Renal cortical epithelial cell (primary cell): Measurements from ENCODE around the gene CFAP77. TPM values are rescaled to one million over a fixed set of nuclear protein-coding genes. Genes with fewer than 3 reads are reported as not detected.
"Not testable (repeated sequence)": the region's sequence is repeated elsewhere in the genome, so short reads cannot be mapped to it uniquely, and the experiment has no call there.

Experiments used
- DNase-seq: peaks from one replicate; pipeline ENCODE4 v3.0.0-alpha.2; 2011; ENCODE audit warnings: low read depth
- total RNA-seq: library from RNA; depleted of rRNA; stranded (reverse); fragments of >200 nt; gene quantifications from 2 replicates; pipeline ENCODE4 v1.2.3, GENCODE V29; 2014

The CFAP77 gene
- total RNA-seq, 1 donor from 2014 or later, result 0.10 TPM

DNA sequence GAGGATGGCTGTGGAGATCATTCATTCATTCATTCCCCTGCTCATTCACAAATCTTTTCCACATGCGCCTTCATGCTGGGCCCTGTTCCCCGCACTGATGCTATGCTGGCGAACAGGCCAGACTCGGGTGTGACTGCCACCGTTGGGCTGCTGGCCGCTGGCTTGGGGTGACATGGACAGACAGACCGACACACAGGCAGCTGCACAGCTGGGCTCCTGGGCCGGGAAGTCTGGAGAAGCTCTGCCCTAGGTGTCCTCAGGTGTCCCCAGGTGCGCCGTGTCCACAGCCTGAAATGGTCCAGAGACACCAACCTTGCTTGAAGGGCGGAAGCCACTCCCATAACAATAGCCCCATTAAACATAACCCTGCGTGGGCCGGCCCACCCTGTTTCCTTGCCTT lies 137.4 kb downstream of the CFAP77 start:
- no peak for DNase-seq

DNA sequence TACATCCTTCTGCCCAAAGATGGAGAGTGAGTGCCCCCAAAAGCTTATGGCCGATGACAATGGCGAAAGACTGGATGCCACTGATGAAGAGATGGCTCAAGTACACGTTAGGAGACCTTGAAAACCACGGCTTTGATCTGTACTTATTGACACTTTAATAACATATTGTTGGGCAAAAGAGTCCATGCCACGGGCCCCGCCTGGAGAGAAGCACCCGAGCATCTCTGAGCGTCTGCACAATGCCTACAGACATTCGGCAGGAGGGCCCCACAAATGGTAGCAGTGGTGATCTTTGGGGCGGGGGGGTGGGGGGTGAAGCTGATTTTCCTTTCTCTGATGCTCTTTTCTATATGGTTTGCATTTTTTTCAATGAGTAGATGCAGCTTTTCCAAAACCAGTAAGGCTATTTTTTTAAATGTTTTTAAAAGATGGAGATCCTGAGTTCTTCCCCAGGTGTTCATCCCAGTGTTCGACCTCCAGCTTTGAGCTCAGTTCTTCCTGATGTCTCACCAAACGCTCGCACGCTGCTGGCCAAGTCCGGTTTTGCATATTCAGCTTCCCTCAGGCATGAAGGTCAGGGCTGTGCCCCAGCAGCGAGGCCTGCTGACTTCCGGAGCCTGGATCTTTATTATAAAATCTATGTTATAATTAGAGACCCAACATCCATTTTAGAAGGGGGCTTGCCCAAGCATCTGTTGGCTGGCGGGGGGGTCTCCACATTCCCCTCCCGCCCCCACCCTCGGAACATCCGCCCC lies 138.1 kb downstream of the CFAP77 start:
- no peak for DNase-seq

DNA sequence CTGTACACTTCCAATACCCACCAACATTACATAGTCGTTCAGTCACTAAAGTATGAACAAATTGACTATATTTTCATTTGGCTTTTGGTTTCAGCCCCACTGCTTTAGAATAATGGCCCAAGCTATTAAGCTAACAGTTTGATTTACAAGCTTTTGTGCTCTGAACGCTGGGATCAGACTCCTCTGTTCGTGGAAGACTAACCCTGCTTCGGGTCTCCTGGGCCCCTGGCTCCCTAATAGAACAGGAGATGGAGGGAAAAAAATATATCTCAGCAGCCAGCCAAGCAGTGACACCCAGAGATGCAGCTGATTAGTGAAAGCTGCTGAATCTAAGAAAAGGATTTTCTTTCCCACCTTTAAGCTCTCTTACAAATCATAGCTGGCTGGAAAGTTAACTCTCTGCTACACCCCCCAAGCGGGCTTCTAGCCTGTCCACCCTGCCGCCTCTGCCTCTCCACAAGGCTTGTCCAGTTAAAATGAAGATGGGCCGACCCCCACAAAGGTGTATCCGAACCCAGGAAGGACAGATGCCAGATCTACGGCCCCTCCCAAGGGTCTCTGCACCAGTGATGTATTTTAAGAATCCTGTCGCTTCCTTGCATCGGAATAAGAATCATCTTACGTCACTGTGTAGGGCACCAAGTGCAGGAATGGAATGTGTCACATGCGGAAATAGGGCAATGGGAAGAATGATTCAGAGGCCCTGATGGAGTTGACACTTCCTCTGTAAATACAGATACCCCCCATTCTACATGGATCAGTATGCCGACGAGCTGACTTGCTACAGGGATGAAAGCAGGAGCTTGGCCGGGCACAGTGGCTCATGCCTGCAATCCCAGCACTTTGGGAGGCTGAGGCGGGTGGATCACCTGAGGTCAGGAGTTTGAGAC lies 139.0 kb downstream of the CFAP77 start:
- DNase-seq, result peak; percentile 14

DNA sequence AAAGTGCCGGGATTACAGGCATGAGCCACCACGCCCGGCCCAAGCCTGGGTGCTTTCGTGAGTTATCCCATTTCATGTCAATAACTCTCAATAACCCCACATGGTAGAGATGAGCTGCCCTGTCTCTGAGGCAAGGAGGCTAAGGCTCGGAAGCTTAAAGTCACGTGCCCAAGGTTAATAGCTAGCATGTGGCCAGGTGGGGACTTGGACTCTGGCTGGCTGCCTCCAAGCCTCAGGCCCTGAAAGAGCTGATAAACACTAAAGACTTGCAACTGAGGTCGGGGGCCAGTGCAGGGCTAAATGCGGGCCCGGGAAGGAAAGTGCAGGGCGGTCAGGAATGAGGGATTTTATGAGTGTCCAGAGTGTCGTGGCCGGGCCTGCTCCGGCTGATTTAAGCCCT lies 141.5 kb downstream of the CFAP77 start:
- DNase-seq, result no peak

DNA sequence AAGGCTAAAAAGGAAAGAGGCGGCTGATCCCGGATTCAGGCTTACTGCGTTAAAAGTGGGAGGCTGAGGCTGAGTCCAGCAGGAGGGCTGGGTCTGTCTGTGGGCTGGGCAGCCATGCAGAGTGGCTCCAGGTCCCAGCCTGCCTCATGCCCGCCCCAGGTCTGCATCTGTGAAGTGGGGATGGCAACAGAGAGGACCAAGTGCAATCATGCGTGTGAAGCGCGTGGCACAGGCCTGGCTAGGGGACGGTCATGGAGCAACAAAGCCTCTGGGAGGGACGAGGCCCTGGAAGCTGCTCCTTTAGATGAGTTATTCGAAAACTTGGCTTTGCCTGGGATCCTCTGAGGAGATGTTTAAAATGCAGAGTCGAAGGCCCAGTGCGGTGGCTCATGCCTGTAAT lies 142.0 kb downstream of the CFAP77 start:
- DNase-seq, result no peak

DNA sequence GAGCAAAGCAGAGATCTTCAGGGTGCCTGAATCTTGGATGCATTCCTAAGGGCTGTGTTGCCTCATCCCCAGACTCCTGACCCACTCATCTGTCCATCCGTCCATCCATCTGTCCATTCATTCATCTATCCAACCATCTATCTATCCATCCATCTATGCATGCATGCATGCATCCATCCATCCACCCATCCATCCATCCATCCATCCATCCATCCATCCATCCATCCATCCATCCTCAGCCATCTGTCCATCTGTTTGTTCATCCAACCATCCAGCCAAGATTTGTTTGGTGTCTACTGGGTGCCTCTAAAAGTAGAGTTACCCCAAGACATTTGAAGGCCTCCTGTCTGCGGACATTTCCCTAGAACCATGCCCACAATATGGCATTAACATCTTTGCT lies 144.7 kb downstream of the CFAP77 start:
- DNase-seq, result no peak

DNA sequence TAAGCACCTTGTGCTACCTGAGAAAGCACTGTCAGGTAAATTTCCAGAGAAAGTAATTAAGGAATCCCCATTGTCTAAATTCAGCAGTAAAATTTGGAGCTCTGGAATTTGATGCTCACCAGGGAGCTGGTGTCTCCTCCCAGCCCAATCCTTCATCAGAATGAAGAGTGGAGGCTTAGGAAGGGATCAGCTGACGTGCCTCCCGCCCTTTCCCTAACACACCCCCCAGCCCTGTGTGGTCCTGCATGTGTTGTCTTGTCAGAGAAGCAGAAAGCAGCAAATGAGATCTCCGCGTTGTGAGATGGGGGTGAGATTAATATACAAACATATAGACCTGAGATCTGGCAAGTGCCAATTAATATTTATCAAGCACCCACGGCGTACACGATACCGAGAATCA lies 145.5 kb downstream of the CFAP77 start:
- DNase-seq, result no peak

DNA sequence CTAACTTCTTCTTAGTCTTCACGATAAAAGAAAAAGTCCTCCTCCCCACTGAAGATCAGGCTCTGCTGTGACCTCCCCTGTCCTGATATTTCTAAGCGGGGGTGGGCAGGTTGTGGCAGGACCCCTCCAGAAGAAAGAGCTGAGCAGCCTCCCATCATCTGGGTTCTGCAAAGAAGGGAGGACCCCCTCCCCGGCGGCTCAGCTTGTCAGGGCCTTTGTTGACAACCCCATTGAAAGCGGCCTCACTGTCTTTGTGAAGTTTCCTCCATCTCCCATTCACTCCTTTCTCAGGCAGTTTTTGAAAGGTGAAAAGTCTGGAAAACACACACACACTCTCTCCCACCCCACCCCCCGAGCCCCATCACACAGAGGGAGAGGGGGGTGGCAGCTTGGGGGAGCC lies 146.2 kb downstream of the CFAP77 start:
- no peak for DNase-seq

DNA sequence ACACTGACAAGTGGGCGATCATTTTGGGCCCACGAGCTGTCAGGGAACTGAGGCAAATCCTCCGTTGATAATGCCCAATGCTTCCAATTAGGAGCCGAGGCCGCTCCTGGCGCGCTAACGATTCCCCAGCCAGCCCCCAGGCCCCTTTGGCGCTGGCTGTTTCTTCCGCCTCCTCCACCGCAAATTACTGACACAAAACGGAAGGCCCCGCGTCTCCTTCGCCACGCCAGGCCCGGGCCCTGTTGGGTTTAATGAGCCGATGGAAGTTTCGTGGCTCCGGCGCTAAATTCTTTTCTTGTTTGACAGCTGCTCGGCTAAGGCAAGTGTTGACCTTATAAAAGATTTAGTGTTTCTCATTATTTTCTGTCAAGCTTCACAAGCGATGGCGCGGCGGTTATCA lies 146.7 kb downstream of the CFAP77 start:
- no peak for DNase-seq

DNA sequence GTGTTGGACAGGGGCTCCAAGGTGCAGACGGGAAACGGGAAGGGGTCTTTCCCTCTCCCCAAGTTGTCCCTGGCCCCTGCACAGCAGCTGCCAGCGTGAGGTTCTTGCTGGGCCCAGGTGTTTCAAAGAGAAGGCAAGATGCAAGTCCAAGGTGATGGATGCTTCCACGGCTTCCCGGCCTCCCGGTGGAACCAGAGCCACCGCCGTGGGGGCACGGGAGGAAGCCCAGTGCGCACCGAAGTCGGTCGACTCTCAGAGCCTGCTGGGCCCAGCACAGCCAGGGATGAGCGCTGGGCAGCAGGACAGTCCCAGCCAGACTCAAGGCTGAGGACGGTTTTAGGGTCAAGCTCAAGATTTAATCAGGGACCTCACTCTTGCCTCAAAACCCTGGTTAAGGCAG lies 147.1 kb downstream of the CFAP77 start:
- no peak for DNase-seq

DNA sequence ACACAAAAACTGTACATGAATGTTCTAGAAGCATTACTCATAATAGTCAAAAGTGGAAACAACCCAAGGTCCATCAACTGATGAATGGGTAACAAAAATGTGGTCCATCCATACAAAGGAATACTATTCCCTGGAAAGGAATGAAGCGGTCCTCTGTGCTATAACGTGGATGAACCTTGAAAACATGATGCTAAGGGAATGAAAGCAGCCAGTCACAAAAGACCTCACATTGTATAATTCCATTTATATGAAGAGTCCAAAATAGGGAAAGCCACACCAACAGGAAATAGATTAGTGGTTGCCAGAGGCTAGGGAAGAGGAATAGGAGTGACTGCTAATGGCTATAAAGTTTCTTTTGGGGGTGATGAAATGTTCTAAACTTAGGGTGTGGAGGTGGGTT lies 149.7 kb downstream of the CFAP77 start:
- no peak for DNase-seq

DNA sequence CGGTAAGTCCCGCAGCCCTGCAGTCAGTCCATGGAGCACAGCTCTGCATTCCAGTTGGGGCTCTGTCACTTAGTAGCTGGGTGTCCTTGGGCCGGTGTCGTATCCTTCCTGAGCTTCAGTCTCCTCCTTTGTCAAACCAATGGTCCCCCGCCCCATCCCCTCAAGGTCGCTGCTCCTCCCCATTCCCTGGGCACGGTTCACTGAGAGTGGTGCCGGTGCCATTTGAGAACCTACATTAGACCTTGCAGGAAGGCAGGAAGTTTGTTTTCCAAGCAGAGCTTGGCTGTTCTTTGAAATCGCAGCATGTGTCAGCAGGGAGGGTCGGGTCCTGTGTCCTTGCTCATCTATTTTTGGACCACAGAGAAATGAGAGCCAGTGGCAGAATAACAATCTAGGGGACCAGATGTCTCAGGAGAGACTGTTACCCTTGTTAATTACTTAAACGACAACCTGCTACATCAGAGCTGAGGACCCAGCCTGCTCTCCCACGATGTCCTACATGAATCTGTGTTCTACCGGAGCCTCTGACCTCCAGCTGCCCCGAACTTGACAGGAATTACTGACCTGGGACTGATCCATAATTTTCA lies 150.7 kb downstream of the CFAP77 start:
- DNase-seq, result no peak

DNA sequence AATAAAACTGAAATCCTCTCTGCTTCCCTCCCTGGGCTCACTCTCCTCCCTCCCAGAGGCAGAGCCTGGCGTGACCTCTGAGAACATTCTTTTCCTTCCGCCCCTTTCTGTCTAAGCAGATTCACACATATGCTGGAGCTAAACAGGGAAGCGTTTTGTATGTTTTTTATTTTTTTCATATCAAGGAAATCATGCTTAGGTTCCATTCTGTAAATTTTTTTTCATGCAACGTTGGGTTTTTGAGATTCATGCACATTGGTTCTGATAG lies 152.2 kb downstream of the CFAP77 start:
- DNase-seq, result no peak

DNA sequence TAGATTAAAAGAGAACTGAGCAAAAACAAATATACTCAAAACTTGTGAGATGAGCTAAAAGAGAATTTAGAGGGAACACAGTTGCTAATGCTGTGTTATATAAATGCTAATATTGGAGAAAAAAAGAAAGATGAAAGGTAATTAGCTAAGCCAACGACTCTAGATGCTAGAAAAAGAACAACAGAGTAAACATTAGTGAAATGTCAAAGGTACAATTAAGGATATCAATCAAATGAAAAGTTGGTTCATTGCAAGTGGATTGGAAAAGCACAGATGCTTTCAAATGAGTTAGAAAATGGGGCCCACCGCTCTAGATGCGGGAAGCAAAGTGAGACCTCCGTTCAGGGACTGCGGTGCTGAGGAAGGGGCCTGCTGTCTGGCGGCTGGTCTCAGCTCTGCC lies 154.5 kb downstream of the CFAP77 start:
- no peak for DNase-seq

DNA sequence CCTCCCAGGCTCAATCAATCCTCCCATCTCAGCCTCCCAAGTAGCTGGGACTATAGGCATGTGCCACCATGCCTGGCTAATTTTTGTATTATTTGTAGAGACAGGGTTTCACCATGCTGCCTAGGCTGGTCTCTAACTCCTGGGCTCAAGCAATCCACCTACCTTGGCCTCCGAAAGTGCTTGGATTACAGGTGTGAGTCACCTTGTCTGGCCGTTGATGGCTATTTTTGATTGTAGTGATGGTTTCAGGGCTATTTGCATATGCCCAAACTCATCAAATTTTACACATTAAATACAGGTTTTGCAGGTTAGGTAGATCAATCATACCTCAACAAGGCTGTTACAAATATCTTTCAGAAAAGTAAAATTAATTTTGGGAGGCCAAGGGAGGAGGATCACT lies 158.8 kb downstream of the CFAP77 start:
- not testable (repeated sequence) for DNase-seq

DNA sequence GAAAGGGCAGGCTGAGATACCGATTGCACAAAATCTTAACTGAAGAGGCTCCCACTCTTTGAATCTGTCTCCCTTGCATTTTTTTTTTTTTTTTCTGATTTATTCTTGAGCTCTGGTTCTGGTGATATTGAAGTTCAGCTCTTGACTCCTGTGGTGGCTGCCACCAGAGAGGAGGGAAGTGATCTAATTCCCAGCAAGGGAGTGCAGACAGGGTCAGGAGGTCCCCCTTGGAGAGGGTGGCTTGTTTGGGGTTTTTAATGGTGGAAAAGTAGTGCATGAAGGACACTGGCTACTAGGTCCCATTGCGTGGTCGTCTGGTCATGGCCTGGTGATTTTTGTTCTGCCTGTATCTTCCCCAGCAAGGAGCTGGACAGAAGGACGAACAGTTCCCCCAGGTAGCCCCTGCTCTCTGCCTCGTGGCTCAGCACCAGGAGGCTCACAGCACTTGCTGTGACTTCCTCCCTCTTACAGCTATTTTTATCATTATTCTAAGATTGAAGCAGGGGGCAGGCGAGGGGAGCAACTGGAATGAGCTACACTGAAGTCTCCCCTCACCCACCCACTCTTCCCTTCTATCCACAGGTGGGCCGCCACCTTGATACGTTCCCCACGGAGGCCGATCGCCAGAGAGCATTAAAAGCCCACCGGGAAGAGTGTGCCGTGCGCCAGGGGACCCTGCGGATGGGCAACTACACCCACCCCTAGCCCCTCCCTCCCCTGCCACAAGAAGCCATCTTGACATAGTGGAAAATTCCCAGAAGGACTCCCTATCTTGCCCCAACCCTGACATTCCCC lies 162.0 kb downstream of the CFAP77 start:
- DNase-seq, result no peak

DNA sequence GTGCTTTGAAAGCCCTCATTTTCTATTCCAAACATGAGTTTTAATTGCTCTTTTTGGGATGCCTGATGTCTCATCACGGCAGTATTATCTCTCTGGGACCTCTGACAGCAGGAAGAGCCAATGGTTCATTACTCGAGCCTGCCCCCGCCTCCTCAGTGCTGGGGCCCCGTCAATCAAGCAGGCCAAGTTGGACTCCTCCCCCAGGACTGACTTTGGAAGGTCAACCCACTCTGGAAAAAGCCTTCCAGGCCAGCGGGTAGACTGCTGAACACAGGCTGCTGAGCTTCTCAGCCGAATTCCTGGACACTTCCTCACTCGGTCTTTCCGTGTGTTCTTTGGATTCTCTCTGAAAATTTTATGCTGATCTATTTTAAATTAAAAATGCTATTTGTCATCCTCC lies 162.9 kb downstream of the CFAP77 start:
- DNase-seq, result no peak

DNA sequence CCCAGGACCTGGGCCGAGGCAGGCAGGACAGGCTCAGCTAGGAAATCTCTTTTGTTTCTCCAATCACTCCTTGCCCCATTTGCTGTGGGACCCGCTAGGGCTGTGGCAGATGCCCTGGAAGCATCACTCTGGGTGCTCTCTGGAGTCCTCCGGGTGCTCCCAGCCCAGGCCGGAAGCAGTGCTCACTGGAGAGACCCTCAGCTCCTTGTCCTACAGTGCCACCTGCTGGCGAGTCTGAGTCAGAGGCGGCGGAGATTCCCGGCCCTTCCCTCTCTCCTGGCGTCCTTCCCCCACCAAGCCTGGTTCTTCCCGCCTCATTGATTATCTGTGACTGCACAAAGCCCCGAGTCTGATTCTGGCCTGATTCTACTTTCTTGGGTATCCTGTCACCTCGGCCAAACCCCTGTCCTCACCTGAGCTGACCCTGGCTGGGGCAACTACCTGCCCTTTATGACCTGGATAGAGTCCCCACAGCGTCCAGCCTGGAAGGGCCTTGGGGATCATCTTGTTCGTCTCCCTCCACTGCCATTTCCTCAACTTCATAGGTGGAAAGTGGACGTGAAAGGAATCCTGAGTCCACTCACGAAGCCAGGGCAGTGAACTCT lies 165.1 kb downstream of the CFAP77 start:
- peak; percentile 36 for DNase-seq

DNA sequence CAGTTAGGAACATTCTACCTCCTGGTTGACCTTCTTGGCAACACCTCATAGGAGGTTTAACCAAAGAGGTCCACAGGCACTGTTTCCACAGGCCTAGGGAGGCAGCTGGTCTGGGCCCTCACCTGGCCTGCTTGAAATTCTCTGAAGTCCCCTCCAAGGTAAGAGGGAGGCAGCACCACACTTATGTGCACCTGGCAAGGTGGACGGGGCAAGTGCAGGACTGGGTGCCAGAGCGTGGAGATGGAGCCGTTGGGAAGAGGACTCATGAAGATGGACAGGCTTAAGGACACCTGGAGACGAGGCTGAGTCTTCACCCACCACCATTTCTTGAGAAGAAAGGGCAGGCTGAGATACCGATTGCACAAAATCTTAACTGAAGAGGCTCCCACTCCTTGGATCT lies 165.8 kb downstream of the CFAP77 start:
- DNase-seq, result no peak

DNA sequence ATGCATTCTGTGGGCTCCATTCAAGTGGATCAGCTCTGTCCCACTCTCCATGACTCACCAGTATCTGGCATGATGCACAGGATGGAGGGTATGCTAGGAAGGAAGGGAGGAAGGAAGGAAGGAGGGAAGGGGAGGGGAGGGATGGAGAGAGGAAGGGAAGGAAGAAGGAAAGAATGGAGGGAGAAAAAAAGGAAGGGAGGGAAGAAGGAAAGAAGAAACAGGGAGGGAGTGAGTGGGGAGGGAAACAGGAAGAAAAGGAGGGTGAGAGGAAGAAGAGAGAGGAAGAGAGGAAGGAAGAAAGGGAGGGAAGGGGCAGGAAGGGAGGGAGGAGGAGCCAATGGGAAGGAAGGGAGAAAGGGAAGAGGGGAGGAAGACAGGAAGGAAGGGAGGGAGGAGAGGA lies 167.1 kb downstream of the CFAP77 start:
- DNase-seq, result no peak

DNA sequence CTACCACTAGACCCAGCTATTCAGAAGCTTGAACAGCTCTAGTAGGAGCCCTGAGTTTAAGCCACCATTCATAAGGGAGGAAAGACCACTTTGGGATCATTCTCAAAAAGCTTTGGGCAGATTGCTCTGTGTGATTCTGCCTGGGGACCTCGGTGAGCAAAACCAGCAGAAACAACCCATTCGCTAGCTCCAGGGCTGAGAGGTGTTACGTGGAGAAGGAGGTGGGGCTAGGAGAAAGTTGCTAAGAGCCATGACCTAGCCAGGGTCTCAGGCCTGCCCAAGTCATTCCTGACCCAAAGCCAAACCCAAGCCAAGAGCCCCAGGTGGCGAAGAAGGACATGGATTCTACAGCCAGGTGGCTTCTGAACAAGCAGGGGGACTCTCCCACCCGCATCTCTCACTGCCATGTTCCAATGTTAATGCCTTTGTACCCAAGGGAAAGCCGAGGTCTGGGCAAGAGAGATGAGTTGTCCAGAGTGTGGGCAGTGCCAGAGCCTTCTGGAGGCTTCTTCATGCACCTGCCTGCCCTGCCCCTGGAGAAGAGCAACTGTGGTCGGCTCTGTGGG lies 168.4 kb downstream of the CFAP77 start:
- DNase-seq, result no peak

DNA sequence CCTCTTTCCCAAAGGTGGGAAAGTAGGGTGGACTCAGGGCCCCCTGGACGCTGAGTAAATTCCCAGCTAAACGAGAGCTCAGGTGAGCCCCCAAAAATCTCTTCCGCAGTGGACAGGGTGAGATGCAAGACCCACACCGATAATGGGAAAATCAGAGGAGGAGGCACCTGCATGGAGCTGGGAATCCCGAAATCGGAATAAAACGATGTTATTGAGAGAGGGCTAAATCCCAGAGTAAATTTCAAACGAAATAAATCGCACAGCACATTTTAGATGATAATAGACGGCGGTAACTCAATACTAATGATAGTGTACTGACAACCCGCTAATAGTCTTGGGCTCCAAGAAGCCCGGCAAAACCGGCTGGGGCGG lies 169.4 kb downstream of the CFAP77 start:
- no peak for DNase-seq
